ENCODE results near the gene PAGE2. TPM values are rescaled to one million over a fixed set of nuclear protein-coding genes. Genes with fewer than 3 reads are reported as not detected.

Gene PAGE2
- total and polyA plus RNA-seq, 2 of the 13 experiments (the other 11 are each of a cell fraction or from before 2014, with no cell fraction given) = not detected

DNA sequence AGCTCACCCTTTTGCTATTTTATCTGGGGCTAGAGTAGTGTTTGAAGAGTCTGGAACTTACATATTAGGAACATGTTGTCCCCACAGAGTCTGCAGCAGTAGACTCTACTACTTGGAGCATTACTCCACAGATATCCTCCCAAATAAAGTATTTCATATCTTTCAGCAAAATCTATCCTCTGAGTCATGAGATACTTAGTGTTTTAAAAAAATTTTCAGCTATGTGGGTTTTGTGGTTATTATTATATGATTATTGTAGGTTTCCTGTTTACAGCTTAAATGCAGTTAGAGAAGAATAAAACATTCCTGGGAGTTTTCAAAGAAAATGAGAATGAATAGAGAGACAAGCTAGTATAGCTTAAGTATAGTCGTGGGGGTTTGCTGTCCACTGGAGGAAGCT lies 30.9 kb downstream of the PAGE2 start:
- CTCF ChIA-PET (ENCODE audit: low intra/inter-chr PET ratio, low total read pairs) = no interaction called here
- TF ChIP-seq, protein P1, sequence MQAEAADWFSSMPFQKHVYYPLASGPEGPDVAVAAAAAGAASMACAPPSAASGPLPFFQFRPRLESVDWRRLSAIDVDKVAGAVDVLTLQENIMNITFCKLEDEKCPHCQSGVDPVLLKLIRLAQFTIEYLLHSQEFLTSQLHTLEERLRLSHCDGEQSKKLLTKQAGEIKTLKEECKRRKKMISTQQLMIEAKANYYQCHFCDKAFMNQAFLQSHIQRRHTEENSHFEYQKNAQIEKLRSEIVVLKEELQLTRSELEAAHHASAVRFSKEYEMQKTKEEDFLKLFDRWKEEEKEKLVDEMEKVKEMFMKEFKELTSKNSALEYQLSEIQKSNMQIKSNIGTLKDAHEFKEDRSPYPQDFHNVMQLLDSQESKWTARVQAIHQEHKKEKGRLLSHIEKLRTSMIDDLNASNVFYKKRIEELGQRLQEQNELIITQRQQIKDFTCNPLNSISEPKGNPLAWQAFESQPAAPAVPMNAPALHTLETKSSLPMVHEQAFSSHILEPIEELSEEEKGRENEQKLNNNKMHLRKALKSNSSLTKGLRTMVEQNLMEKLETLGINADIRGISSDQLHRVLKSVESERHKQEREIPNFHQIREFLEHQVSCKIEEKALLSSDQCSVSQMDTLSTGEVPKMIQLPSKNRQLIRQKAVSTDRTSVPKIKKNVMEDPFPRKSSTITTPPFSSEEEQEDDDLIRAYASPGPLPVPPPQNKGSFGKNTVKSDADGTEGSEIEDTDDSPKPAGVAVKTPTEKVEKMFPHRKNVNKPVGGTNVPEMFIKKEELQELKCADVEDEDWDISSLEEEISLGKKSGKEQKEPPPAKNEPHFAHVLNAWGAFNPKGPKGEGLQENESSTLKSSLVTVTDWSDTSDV (CRISPR knock-in tag; IDR thresholded peaks at IDR 0.05) = no peak
- TF ChIP-seq HNRNPL (IDR thresholded peaks at IDR 0.05; ENCODE audit: low read depth, low read length) (no peak), JUNB (CRISPR knock-in tag; IDR thresholded peaks at IDR 0.05; ENCODE audit: borderline replicate concordance) (no peak), SMC3 (IDR thresholded peaks at IDR 0.05; ENCODE audit: low read length) (no peak)
- TF ChIP-seq, protein P2, sequence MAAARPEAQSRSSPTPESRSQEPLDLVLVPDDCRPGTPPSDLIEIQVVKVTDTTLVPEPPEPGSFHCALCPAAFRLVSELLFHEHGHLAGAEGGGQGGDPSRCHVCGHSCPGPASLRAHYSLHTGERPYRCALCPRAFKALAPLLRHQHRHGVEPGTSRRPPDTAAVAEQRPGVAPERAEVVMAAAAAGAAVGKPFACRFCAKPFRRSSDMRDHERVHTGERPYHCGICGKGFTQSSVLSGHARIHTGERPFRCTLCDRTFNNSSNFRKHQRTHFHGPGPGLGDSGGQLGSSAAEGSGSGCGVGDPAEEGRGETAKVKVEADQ (CRISPR knock-in tag; IDR thresholded peaks at IDR 0.05; ENCODE audit: borderline replicate concordance) = no peak
- TF ChIP-seq, protein P3, sequence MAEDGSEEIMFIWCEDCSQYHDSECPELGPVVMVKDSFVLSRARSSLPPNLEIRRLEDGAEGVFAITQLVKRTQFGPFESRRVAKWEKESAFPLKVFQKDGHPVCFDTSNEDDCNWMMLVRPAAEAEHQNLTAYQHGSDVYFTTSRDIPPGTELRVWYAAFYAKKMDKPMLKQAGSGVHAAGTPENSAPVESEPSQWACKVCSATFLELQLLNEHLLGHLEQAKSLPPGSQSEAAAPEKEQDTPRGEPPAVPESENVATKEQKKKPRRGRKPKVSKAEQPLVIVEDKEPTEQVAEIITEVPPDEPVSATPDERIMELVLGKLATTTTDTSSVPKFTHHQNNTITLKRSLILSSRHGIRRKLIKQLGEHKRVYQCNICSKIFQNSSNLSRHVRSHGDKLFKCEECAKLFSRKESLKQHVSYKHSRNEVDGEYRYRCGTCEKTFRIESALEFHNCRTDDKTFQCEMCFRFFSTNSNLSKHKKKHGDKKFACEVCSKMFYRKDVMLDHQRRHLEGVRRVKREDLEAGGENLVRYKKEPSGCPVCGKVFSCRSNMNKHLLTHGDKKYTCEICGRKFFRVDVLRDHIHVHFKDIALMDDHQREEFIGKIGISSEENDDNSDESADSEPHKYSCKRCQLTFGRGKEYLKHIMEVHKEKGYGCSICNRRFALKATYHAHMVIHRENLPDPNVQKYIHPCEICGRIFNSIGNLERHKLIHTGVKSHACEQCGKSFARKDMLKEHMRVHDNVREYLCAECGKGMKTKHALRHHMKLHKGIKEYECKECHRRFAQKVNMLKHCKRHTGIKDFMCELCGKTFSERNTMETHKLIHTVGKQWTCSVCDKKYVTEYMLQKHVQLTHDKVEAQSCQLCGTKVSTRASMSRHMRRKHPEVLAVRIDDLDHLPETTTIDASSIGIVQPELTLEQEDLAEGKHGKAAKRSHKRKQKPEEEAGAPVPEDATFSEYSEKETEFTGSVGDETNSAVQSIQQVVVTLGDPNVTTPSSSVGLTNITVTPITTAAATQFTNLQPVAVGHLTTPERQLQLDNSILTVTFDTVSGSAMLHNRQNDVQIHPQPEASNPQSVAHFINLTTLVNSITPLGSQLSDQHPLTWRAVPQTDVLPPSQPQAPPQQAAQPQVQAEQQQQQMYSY (CRISPR knock-in tag; IDR thresholded peaks at IDR 0.05) = no peak
- H3K4me2 ChIP-seq (ENCODE audit: low read depth, low read length) = no peak overlapping the region
- H3K27me3 ChIP-seq (ENCODE audit: control insufficient read depth in 1 of 2, insufficient read depth in 2 of 2, low read length in 2 of 2) = no peaks in the 10 kb centered on the region
- DNase-seq (ENCODE audit: low spot score) = no peak
- intact Hi-C loops (cut with micrococcal nuclease; ENCODE audit: unreplicated experiment) = no loop called here
- POLR2A ChIA-PET = interaction anchor here (0.6 kb wide), 1 partner anchor 28 kb away, joined by 4 read pairs; no protein-coding TSS in a partner anchor
- ATAC-seq = no peak
- no peak for FAIRE-seq
- no peak overlapping the region for H3K27ac ChIP-seq (ENCODE audit: extremely low read length, insufficient read depth, low read length)
- H3K36me3 ChIP-seq (replicated peaks in 1 of 2; ENCODE audit: control insufficient read depth in 1 of 2, insufficient read depth in 2 of 2, low read length in 2 of 2) = no peaks in the 10 kb centered on the region
- no peaks in the 10 kb centered on the region for H3K9me3 ChIP-seq (ENCODE audit: low read length)
- in situ Hi-C loops (cut with HindIII; ENCODE audit: extremely low pct_ligation_motif_present, low pct_unique_long_range_greater_than_20kb) = no loop called here
- H3K9ac ChIP-seq (ENCODE audit: insufficient read depth, low read depth, low read length) = no peak overlapping the region
- WGBS (ENCODE audit: low lambda C conversion rate) = 14% methylated on average over 1 of the region's 1 CpG
- H3K79me2 ChIP-seq (ENCODE audit: insufficient read depth, low read length) = no peaks in the 10 kb centered on the region
- H3K4me1 ChIP-seq (ENCODE audit: insufficient read depth, low read length) = no peaks in the 10 kb centered on the region
- H2AFZ ChIP-seq (ENCODE audit: low read length) = no peak overlapping the region
- BruUV-seq (replicated peaks) = no TSS peak
- H3K4me3 ChIP-seq (replicated peaks in 1 of 3; ENCODE audit: insufficient read depth in 1 of 3, low read depth in 2 of 3, low read length in 3 of 3) = no peak overlapping the region
- no peaks in the 10 kb centered on the region for H4K20me1 ChIP-seq (ENCODE audit: insufficient read depth, low read length)
